ENCODE data around the gene MEGF9. TPM values are rescaled to one million over a fixed set of nuclear protein-coding genes. Genes with fewer than 3 reads are reported as not detected.

MEGF9 gene
- total and polyA plus RNA-seq, 4 donors = 5.9 to 21.5 (median 12.0) TPM

- Histone ChIP-seq H3K9me3 (ENCODE audit: control insufficient read depth, low read length) (no peaks in the 10 kb centered on the region), H3K27me3 (ENCODE audit: control insufficient read depth in 1 of 2, insufficient read depth in 2 of 2, low read length in 1 of 2) (no peaks in the 10 kb centered on the region), H3K4me1 (ENCODE audit: control insufficient read depth in 1 of 2, insufficient read depth in 2 of 2, low read length in 2 of 2) (no peaks in the 10 kb centered on the region), H3K36me3 (ENCODE audit: control insufficient read depth in 1 of 2, insufficient read depth in 2 of 2, low read length in 1 of 2) (no peaks in the 10 kb centered on the region), H3K4me3 (ENCODE audit: low read length in 2 of 2) (no peak overlapping the region), H3K27ac (ENCODE audit: low read depth in 1 of 2, low read length in 2 of 2) (no peak overlapping the region)
- DNase-seq (no peak), ATAC-seq (ENCODE audit: low FRiP score) (no peak)
- intact Hi-C loops (cut with DNase I) = no loop called here
Observed at GRCh38 chr9:120668399-120668798, 45.9 kb downstream of the MEGF9 start.

DNA sequence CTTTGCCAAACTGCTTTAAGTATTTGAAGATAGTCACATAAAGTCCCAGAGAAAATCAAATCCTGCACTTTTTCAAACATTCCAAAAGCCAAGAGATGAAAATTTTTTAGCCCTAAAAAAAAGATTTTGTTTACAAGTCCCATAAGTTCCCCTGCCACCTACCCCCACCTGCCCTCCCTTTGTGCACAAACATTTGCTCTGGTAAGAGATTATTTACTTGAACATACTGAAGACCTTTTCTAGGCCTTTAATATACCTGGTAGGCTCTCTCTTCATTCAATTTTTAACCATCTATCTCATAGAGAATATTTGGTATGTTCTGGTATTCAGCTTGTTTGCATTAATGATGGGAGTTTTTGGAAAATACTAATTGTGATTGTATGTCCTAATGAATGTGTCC, 50.3 kb downstream of the MEGF9 start:
- intact Hi-C loops (cut with DNase I) = no loop called here
- DNase-seq = no peak
- no peaks in the 10 kb centered on the region for H3K36me3 ChIP-seq (ENCODE audit: control insufficient read depth in 1 of 2, insufficient read depth in 2 of 2, low read length in 1 of 2)
- H3K27me3 ChIP-seq (ENCODE audit: control insufficient read depth in 1 of 2, insufficient read depth in 2 of 2, low read length in 1 of 2) = no peaks in the 10 kb centered on the region
- H3K9me3 ChIP-seq (ENCODE audit: control insufficient read depth, low read length) = no peaks in the 10 kb centered on the region
- no peak overlapping the region for H3K27ac ChIP-seq (ENCODE audit: low read depth in 1 of 2, low read length in 2 of 2)
- H3K4me1 ChIP-seq (ENCODE audit: control insufficient read depth in 1 of 2, insufficient read depth in 2 of 2, low read length in 2 of 2) = no peaks in the 10 kb centered on the region
- H3K4me3 ChIP-seq (ENCODE audit: low read length in 2 of 2) = no peak overlapping the region
- ATAC-seq (ENCODE audit: low FRiP score) = no peak

- ATAC-seq (ENCODE audit: low FRiP score) (no peak), DNase-seq (no peak)
- no peak overlapping the region for H3K27ac ChIP-seq (ENCODE audit: low read depth in 1 of 2, low read length in 2 of 2)
- H3K4me1 ChIP-seq (ENCODE audit: control insufficient read depth in 1 of 2, insufficient read depth in 2 of 2, low read length in 2 of 2) = no peaks in the 10 kb centered on the region
- WGBS, 2 donors = 86 to 92% methylated on average over 3 of the region's 3 CpGs
- no peaks in the 10 kb centered on the region for H3K9me3 ChIP-seq (ENCODE audit: control insufficient read depth, low read length)
- intact Hi-C loops (cut with DNase I) = no loop called here
- no peaks in the 10 kb centered on the region for H3K27me3 ChIP-seq (ENCODE audit: control insufficient read depth in 1 of 2, insufficient read depth in 2 of 2, low read length in 1 of 2)
- no peak overlapping the region for H3K4me3 ChIP-seq (ENCODE audit: low read length in 2 of 2)
- no peaks in the 10 kb centered on the region for H3K36me3 ChIP-seq (ENCODE audit: control insufficient read depth in 1 of 2, insufficient read depth in 2 of 2, low read length in 1 of 2)
Observed at GRCh38 chr9:120663380-120663779, 50.9 kb downstream of the MEGF9 start.

GRCh38 chr9:120662513-120662912, 51.8 kb downstream of the MEGF9 start:
- no peak overlapping the region for H3K4me3 ChIP-seq (ENCODE audit: low read length in 2 of 2)
- intact Hi-C loops (cut with DNase I) = no loop called here
- H3K27ac ChIP-seq (ENCODE audit: low read depth in 1 of 2, low read length in 2 of 2) = no peak overlapping the region
- H3K4me1 ChIP-seq (ENCODE audit: control insufficient read depth in 1 of 2, insufficient read depth in 2 of 2, low read length in 2 of 2) = no peaks in the 10 kb centered on the region
- WGBS, 2 donors = 97% methylated on average over 8 of the region's 8 CpGs
- no peaks in the 10 kb centered on the region for H3K27me3 ChIP-seq (ENCODE audit: control insufficient read depth in 1 of 2, insufficient read depth in 2 of 2, low read length in 1 of 2)
- H3K36me3 ChIP-seq (ENCODE audit: control insufficient read depth in 1 of 2, insufficient read depth in 2 of 2, low read length in 1 of 2) = no peaks in the 10 kb centered on the region
- no peaks in the 10 kb centered on the region for H3K9me3 ChIP-seq (ENCODE audit: control insufficient read depth, low read length)
- DNase-seq = no peak
- no peak for ATAC-seq (ENCODE audit: low FRiP score)

DNA sequence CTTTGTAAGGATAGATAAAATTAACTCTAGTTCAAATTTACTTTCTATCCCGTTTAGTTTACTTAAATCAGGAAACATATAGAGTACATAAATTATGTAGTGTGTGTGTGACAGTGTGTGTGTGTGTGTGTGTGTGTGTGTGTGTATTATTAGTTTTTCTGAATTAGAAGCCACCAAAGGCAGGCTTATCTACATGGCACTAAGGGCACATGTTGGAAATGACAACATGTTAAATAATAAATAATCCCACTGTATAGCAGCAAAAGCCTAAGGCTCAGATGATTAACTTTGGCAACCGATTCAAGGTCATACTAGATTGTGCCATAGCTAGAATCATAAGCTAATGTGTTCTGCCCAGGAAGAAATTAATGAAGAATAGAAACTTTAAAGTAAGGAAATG, 54.6 kb downstream of the MEGF9 start:
- no peak overlapping the region for H3K27ac ChIP-seq (ENCODE audit: low read depth in 1 of 2, low read length in 2 of 2)
- intact Hi-C loops (cut with DNase I) = no loop called here
- no peak overlapping the region for H3K4me3 ChIP-seq (ENCODE audit: low read length in 2 of 2)
- no peak for ATAC-seq (ENCODE audit: low FRiP score)
- no peak for DNase-seq
- no peaks in the 10 kb centered on the region for H3K4me1 ChIP-seq (ENCODE audit: control insufficient read depth in 1 of 2, insufficient read depth in 2 of 2, low read length in 2 of 2)
- 78 to 86% methylated on average over 2 of the region's 2 CpGs for WGBS, 2 donors
- H3K36me3 ChIP-seq (ENCODE audit: control insufficient read depth in 1 of 2, insufficient read depth in 2 of 2, low read length in 1 of 2) = no peaks in the 10 kb centered on the region
- no peaks in the 10 kb centered on the region for H3K9me3 ChIP-seq (ENCODE audit: control insufficient read depth, low read length)
- no peaks in the 10 kb centered on the region for H3K27me3 ChIP-seq (ENCODE audit: control insufficient read depth in 1 of 2, insufficient read depth in 2 of 2, low read length in 1 of 2)

DNA sequence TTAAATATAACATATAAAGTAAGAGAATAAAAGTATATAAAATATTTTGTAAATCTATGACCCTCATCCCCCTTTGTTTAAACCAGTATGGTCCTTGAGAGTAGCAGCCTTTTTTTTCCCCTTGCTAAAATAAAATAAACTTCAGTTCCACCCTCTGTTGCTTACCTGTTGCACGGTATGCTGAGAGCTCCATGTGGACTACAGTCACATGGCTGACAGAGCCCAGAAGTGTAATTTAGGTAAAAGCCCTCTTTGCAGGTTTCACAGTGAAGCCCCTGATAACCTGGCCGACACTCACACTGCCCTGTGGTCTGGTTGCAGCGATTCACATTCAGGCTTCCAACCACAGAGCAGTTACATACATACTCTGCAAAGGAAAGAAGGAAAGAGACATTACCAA, 55.1 kb downstream of the MEGF9 start:
- DNase-seq = no peak
- intact Hi-C loops (cut with DNase I) = no loop called here
- H3K36me3 ChIP-seq (ENCODE audit: control insufficient read depth in 1 of 2, insufficient read depth in 2 of 2, low read length in 1 of 2) = no peaks in the 10 kb centered on the region
- no peaks in the 10 kb centered on the region for H3K4me1 ChIP-seq (ENCODE audit: control insufficient read depth in 1 of 2, insufficient read depth in 2 of 2, low read length in 2 of 2)
- WGBS, 2 donors = 78 to 83% methylated on average over 3 of the region's 3 CpGs
- no peak overlapping the region for H3K4me3 ChIP-seq (ENCODE audit: low read length in 2 of 2)
- H3K27me3 ChIP-seq (ENCODE audit: control insufficient read depth in 1 of 2, insufficient read depth in 2 of 2, low read length in 1 of 2) = no peaks in the 10 kb centered on the region
- H3K27ac ChIP-seq (ENCODE audit: low read depth in 1 of 2, low read length in 2 of 2) = no peak overlapping the region
- no peak for ATAC-seq (ENCODE audit: low FRiP score)
- no peaks in the 10 kb centered on the region for H3K9me3 ChIP-seq (ENCODE audit: control insufficient read depth, low read length)

DNA sequence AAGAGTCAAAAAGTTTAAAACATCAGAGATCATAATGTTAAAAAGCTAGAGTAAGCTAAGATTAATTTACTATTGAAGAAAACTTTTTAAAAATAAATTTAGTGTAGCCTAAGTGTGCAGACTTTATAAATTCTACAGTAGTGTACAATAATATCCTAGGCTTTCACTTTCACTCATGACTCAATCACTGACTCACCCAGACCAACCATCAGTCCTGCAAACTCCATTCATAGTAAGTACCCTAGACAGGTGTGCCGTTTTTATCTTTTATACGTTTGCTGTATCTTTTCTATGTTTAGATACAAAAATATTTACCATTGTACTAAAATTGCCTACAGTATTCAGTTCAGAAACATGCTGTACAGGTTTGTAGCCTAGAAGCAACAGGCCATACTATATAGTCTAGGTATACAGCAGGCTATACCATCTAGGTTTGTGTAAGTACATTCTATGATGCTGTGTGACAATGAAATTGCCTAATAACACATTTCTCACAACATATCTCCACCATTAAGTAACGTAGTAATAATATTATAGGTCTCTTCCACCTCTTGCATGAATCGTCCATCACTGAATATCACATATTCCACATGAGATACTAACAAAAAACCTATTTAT, 59.2 kb downstream of the MEGF9 start:
- no peak for ATAC-seq (ENCODE audit: low FRiP score)
- no peaks in the 10 kb centered on the region for H3K4me1 ChIP-seq (ENCODE audit: control insufficient read depth in 1 of 2, insufficient read depth in 2 of 2, low read length in 2 of 2)
- H3K4me3 ChIP-seq (ENCODE audit: low read length in 2 of 2) = no peak overlapping the region
- 63 to 66% methylated on average over 4 of the region's 4 CpGs for WGBS, 2 donors
- no peaks in the 10 kb centered on the region for H3K36me3 ChIP-seq (ENCODE audit: control insufficient read depth in 1 of 2, insufficient read depth in 2 of 2, low read length in 1 of 2)
- no peaks in the 10 kb centered on the region for H3K27me3 ChIP-seq (ENCODE audit: control insufficient read depth in 1 of 2, insufficient read depth in 2 of 2, low read length in 1 of 2)
- intact Hi-C loops (cut with DNase I) = no loop called here
- DNase-seq = no peak
- H3K9me3 ChIP-seq (ENCODE audit: control insufficient read depth, low read length) = no peaks in the 10 kb centered on the region
- no peak overlapping the region for H3K27ac ChIP-seq (ENCODE audit: low read depth in 1 of 2, low read length in 2 of 2)

- DNase-seq (no peak), ATAC-seq (ENCODE audit: low FRiP score) (no peak)
- no peaks in the 10 kb centered on the region for H3K36me3 ChIP-seq (ENCODE audit: control insufficient read depth in 1 of 2, insufficient read depth in 2 of 2, low read length in 1 of 2)
- no peak overlapping the region for H3K4me3 ChIP-seq (ENCODE audit: low read length in 2 of 2)
- no peaks in the 10 kb centered on the region for H3K9me3 ChIP-seq (ENCODE audit: control insufficient read depth, low read length)
- no peaks in the 10 kb centered on the region for H3K4me1 ChIP-seq (ENCODE audit: control insufficient read depth in 1 of 2, insufficient read depth in 2 of 2, low read length in 2 of 2)
- 96% methylated on average over 4 of the region's 4 CpGs for WGBS, 2 donors
- intact Hi-C loops (cut with DNase I) = no loop called here
- H3K27ac ChIP-seq (ENCODE audit: low read depth in 1 of 2, low read length in 2 of 2) = no peak overlapping the region
- H3K27me3 ChIP-seq (ENCODE audit: control insufficient read depth in 1 of 2, insufficient read depth in 2 of 2, low read length in 1 of 2) = no peaks in the 10 kb centered on the region
Observed at GRCh38 chr9:120654272-120654671, 60.0 kb downstream of the MEGF9 start.

DNA sequence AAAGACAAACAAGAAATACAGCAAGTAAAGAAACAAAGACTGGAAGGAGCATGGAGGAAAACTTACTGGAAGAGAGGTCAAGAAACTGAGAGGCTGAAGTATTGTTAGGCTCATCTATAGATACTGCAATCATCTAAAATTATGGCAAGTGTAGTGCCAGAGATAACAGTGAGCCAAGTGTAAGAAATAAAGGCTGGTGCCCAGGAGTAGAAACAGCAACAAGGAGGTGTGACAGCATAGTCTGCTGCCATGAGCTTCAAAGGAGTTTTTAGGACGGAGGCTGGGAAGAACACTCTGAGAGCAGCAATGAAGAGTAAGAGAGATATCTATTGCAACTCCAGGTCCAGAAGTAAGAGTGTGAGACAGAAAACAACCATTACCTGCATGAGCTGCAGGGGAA, 60.5 kb downstream of the MEGF9 start:
- no peaks in the 10 kb centered on the region for H3K9me3 ChIP-seq (ENCODE audit: control insufficient read depth, low read length)
- H3K36me3 ChIP-seq (ENCODE audit: control insufficient read depth in 1 of 2, insufficient read depth in 2 of 2, low read length in 1 of 2) = no peaks in the 10 kb centered on the region
- 70 to 75% methylated on average over 1 of the region's 1 CpG for WGBS, 2 donors
- no peak overlapping the region for H3K27ac ChIP-seq (ENCODE audit: low read depth in 1 of 2, low read length in 2 of 2)
- intact Hi-C loops (cut with DNase I) = no loop called here
- no peak for DNase-seq
- ATAC-seq (ENCODE audit: low FRiP score) = no peak
- no peaks in the 10 kb centered on the region for H3K27me3 ChIP-seq (ENCODE audit: control insufficient read depth in 1 of 2, insufficient read depth in 2 of 2, low read length in 1 of 2)
- H3K4me3 ChIP-seq (ENCODE audit: low read length in 2 of 2) = no peak overlapping the region
- no peaks in the 10 kb centered on the region for H3K4me1 ChIP-seq (ENCODE audit: control insufficient read depth in 1 of 2, insufficient read depth in 2 of 2, low read length in 2 of 2)

Data from aorta (tissue), 5 donors.